Stimulated activated CD8-positive, alpha-beta memory T cell treated with anti-CD3 and anti-CD28 coated beads, Interleukin-7, amount 100 ng/mL, for 24 hours (primary cell): ENCODE measurements around the gene EPS8L2.
A peak's percentile ranks its signal among the peaks of the same experiment; 100 is the strongest.

Experiments
- DNase-seq: peaks from one replicate; pipeline ENCODE4 v3.0.0-alpha.2; 2020; ENCODE audit warnings: low read depth

Gene EPS8L2

GRCh38 chr11:763073-763463 lies 57.0 kb downstream of the EPS8L2 start:
- DNase-seq, result no peak

DNA sequence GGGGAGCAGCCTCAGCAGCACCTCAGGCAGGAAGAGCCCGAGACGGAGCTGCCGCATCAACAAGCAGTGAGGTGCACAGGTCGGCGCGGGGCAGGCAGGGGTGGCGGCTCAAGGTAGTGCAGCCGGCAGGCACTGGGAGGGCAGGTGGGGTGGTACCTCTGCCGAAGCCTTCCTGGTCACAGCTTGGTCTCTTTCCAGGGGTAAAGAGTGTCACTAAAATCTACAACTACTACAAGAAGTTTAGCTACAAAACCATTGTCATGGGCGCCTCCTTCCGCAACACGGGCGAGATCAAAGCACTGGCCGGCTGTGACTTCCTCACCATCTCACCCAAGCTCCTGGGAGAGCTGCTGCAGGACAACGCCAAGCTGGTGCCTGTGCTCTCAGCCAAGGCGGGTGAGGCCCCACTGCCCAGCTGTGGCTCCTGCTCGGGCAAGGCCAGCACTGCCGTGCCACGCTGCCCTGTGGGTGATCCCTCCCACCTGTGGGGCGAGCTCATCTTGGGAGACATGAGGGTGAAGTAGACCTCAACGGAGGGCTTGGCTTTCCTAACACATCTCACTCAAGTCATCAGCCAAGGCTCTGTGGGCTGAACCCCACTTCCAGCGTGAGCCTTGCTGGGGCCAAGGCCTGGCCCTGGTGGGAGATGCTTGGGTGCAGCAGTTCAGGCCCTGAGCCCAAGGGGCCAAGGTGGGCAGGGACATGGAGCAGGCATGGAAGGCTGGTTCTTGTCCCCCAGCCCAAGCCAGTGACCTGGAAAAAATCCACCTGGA lies 57.7 kb downstream of the EPS8L2 start:
- DNase-seq, result no peak

- DNase-seq, result no peak
These were observed 58.4 kb downstream of the EPS8L2 start for GRCh38 chr11:764322-765024.

DNA sequence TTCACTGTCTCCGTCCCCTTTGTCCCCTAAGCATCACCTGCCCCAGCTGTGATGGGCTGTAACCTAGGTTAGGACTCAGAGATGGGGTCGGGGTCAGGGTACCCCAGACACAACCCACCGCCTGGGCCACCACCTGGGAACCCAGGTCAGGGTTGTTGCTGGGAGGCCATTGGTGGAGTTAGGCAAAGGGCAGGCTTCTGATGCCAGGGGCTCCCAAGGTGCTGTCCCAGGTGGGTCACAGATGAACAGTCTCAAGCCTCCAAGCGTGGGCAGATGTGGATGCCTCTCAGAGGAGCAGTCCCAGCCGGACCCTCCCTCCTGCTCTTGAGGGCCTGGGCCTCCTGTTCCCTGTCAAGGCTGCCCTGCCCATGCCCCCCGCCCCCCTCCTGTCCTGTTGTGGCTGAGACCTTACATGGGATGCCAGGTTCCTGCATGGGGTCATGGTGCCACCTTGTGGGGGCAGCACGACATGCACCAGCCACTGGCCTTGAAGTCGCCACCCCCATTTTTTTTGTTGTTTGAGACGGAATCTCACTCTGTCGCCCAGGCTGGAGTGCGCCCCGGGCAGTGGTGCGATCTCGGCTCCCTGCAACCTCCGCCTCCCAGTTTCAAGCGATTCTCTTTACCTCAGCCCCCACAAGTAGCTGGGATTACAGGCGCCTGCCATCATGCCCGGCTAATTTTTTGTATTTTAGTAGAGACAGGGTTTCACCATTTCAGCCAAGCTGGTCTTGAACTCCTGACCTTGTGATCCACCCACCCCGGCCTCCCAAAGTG lies 59.2 kb downstream of the EPS8L2 start:
- DNase-seq, result peak; percentile 34

GRCh38 chr11:765802-766091 lies 59.7 kb downstream of the EPS8L2 start:
- no peak for DNase-seq

GRCh38 chr11:766106-766935 lies 60.3 kb downstream of the EPS8L2 start:
- no peak for DNase-seq

DNA sequence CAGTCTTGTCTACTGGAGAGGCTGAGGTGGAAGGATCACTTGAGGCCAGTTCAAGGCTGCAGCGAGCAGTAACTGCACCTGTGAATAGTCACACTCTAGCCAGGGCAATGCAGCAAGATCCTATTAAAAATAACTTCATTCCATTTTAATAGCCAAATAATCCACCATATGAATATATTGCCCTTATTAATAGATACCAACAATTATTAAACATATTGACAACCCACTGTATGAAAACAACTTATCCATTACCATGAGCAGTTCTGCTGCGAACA lies 60.8 kb downstream of the EPS8L2 start:
- no peak for DNase-seq

DNA sequence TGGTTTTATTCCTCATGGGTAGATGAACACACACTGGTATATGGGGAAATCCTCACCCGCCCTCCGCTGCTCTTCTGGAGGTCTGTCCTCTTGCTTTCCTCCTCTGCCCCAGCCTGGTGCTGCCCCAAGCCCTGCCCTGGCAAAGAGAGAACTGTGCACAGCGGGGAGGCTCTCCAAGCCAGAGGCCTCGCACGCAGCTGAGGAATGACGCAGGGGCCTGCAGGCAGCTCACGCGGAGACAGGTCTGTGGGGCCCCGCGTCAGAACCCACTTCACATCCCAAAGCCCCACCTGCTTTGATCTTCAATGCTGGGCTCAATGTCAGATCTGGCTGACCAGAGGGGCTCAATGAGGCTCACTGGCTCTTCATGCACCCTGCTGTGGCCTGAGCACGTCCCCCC lies 61.2 kb downstream of the EPS8L2 start:
- no peak for DNase-seq

- no peak for DNase-seq
These were observed 64.0 kb downstream of the EPS8L2 start for GRCh38 chr11:769887-770641.

DNA sequence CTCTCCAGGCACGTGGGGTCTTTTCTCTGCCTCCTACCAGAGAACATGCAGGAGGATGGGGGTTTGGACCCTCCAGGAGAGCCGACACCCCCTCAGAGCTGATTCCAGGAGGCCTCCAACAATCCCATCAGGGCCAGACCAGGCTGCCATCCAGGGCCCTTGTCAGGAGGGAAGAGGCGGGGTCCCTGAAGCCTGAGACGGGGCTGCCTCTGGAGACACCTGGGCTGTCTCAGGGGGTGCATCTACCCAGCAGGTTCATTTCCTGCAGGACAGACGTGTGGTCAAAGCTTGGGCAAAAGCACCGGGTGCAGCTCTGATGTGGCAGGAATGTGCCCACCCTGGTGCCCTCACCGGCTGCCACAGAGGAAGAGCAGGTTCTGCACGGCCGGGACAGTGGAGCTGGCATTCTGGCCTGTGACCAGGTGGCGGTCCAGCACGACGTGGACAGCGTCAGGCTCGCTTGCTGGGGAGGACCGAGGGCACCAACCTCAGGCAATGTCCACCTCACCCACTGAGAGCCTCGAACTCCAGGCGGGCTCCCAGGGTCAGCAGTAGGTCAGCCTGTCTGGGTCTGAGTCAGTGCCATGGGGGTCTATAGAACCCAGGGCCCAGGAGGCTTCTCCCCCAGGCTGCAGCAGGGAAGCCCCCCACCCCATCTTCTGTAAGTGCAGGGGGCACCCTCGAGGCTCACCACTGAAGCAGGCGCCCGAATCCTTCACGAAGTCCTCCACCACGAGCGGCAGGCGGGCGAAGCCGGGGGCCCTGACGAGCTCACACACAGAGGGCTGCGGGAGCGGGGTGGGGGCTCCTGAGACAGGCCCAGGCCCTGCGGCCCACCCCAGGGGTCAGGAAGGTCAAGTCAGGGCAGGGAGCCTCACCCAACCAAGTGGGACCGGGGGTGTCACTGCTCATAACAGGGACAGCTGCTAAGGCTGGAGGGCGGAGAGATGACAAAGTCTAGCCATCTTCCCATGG lies 64.9 kb downstream of the EPS8L2 start:
- no peak for DNase-seq

GRCh38 chr11:771617-772204 lies 65.7 kb downstream of the EPS8L2 start:
- DNase-seq, result no peak

- no peak for DNase-seq
These were observed 66.7 kb downstream of the EPS8L2 start for GRCh38 chr11:772429-773390.

DNA sequence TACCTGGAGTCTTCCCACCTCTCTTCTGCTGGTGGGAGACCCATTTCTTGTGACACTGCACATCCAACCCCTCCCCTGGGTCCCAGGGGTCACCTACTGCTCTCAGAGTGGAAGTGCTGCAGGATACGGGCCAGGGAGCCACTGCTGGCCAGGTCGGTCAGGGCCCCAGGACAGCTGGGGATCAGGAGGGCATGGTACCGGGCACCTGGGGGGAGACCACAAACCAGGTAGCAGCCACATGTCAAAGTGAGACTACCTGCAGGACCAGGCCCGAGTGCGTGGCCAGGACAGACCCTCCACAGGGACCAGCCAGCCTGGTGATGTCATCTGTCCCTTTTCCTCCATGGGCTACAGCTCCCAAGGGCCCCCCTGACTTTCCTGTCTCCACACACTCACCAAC lies 67.4 kb downstream of the EPS8L2 start:
- DNase-seq, result no peak

DNA sequence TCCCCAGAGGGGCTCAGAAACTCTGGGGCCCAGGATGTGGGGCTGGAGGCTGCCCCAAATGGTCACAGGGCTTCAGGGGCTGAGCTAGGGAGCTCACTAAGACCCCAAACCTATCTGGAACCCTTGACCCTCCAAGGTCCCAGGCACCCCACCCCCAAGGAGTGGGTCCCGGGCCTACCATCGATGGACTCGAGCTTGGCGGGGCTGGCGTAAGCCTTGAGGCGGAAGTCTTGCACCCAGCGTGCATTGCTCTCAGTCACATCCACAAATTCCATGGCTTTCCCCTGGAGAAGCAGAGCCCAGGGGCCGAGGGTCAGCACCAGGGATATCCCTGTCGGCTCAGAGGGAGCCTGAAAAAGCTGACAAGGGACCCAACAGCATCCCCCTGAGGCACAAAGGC lies 67.8 kb downstream of the EPS8L2 start:
- no peak for DNase-seq

GRCh38 chr11:774873-775592 lies 69.0 kb downstream of the EPS8L2 start:
- DNase-seq, result no peak

GRCh38 chr11:776263-776560 lies 70.2 kb downstream of the EPS8L2 start:
- DNase-seq, result no peak

- no peak for DNase-seq
These were observed 70.7 kb downstream of the EPS8L2 start for GRCh38 chr11:776561-777287.
